IMR-90 (cell line): Measurements from ENCODE around the gene KCNH5. TPM values are rescaled to one million over a fixed set of nuclear protein-coding genes. Genes with fewer than 3 reads are reported as not detected.
A peak's percentile ranks its signal among the peaks of the same experiment; 100 is the strongest.

Source experiments
- ATAC-seq: fragments of 200-7000 bp; cut with Tn5 transposase; 2 replicates; pipeline ENCODE4 v1.9.1; 2020; ENCODE audit warnings: low read depth, mild to moderate bottlenecking, moderate library complexity
- BruUV-seq: library from RNA; stranded (reverse); fragments of 400-500 nt; replicated peaks from 2 replicates; lab custom pipeline; 2021; lab: Mats Ljungman, UMichigan
- CTCF ChIA-PET: fragments of 300-600 bp; formaldehyde crosslinking; extraction: SDS; loops from one replicate; lab custom pipeline; 2021; ENCODE audit warnings: antibody characterized with exemption; lab: Yijun Ruan, JAX
- POLR2A ChIA-PET: fragments of 300-600 bp; sonication (Branson Sonifier 250); formaldehyde crosslinking; loops from one replicate; lab custom pipeline; 2022; ENCODE audit warnings: antibody characterized with exemption; ENCODE audit not compliant: unreplicated experiment; lab: Charles Lee
- DNase-seq: peaks from one replicate; pipeline ENCODE4 v3.0.0; 2013
- H2AFZ ChIP-seq: replicated peaks from 2 replicates; pipeline ENCODE3; 2013; ENCODE audit warnings: low read length, mild to moderate bottlenecking; ENCODE audit not compliant: poor library complexity
- H2AK5ac ChIP-seq: 2 replicates; pipeline ENCODE4 v1.6.1; 2013; ENCODE audit warnings: low read depth, low read length, inconsistent platforms
- H2AK9ac ChIP-seq: replicated peaks from 2 replicates; pipeline ENCODE3; 2013; ENCODE audit warnings: mild to moderate bottlenecking, low read depth, low read length, moderate library complexity; ENCODE audit not compliant: poor library complexity
- H2BK120ac ChIP-seq: 2 replicates; pipeline ENCODE4 v1.6.1; 2013; ENCODE audit warnings: low read depth, low read length, inconsistent platforms
- H2BK15ac ChIP-seq: 3 replicates; pipeline ENCODE4 v1.6.1; 2013; ENCODE audit warnings: low read depth, low read length, inconsistent platforms
- H2BK20ac ChIP-seq: 2 replicates; pipeline ENCODE4 v1.6.1; 2013; ENCODE audit warnings: low read depth, mild to moderate bottlenecking, inconsistent platforms, low read length, moderate library complexity
- H2BK5ac ChIP-seq: 2 replicates; pipeline ENCODE4 v1.6.1; 2013; ENCODE audit warnings: mild to moderate bottlenecking, low read depth, low read length, inconsistent platforms; ENCODE audit not compliant: poor library complexity, severe bottlenecking
- H3K14ac ChIP-seq: replicated peaks from 2 replicates; pipeline ENCODE4 v1.6.1; 2013; ENCODE audit warnings: low read depth, low read length, inconsistent platforms
- H3K18ac ChIP-seq: 2 replicates; pipeline ENCODE4 v1.6.1; 2013; ENCODE audit warnings: low read depth, low read length, control low read depth
- H3K23ac ChIP-seq: 2 replicates; pipeline ENCODE4 v1.6.1; 2013; ENCODE audit warnings: low read depth, low read length, inconsistent platforms
- H3K27ac ChIP-seq: 2 replicates; pipeline ENCODE4 v1.5.1; 2013; ENCODE audit warnings: mild to moderate bottlenecking, control low read depth, low read length; ENCODE audit not compliant: insufficient read depth
- H3K27me3 ChIP-seq: 2 replicates; pipeline ENCODE4 v1.6.1; 2013; ENCODE audit warnings: low read length; ENCODE audit not compliant: control insufficient read depth, insufficient read depth
- H3K36me3 ChIP-seq: 2 replicates; pipeline ENCODE4 v1.6.1; 2013; ENCODE audit warnings: low read length, mixed read lengths; ENCODE audit not compliant: control insufficient read depth, insufficient read depth
- H3K4ac ChIP-seq: 2 replicates; pipeline ENCODE4 v1.6.1; 2013; ENCODE audit warnings: low read depth, low read length, inconsistent platforms
- H3K4me1 ChIP-seq: 2 replicates; pipeline ENCODE4 v1.6.1; 2013; ENCODE audit warnings: low read length, mixed read lengths; ENCODE audit not compliant: control insufficient read depth, insufficient read depth
- H3K4me2 ChIP-seq: 2 replicates; pipeline ENCODE4 v1.6.1; 2013; ENCODE audit warnings: low read depth, mild to moderate bottlenecking, control low read depth, low read length, moderate library complexity
- H3K4me3 ChIP-seq: 2 replicates; pipeline ENCODE4 v1.5.1; 2013; ENCODE audit warnings: low read depth, mild to moderate bottlenecking, control low read depth, low read length, moderate library complexity; ENCODE audit not compliant: insufficient read depth
- H3K56ac ChIP-seq: 2 replicates; pipeline ENCODE4 v1.6.1; 2013; ENCODE audit warnings: low read length, inconsistent platforms; ENCODE audit not compliant: insufficient read depth; ENCODE audit errors: extremely low read depth
- H3K79me1 ChIP-seq, 2 experiments: 2 replicates each; pipeline ENCODE4 v1.6.1; 2013; ENCODE audit warnings: low read length in 2 of 2, inconsistent platforms in 1 of 2, low read depth in 1 of 2
- H3K9ac ChIP-seq: 2 replicates; pipeline ENCODE4 v1.6.1; 2013; ENCODE audit warnings: low read depth, low read length, control low read depth
- H3K9me1 ChIP-seq: 2 replicates; pipeline ENCODE4 v1.6.1; 2013; ENCODE audit warnings: low read length, inconsistent platforms; ENCODE audit not compliant: insufficient read depth
- H3K9me3 ChIP-seq: 2 replicates; pipeline ENCODE4 v1.6.1; 2013; ENCODE audit warnings: low read length; ENCODE audit not compliant: control insufficient read depth, insufficient read depth
- H4K20me1 ChIP-seq: 2 replicates; pipeline ENCODE4 v1.6.1; 2013; ENCODE audit warnings: low read length, inconsistent platforms; ENCODE audit not compliant: insufficient read depth
- H4K5ac ChIP-seq: 2 replicates; pipeline ENCODE4 v1.6.1; 2013; ENCODE audit warnings: mild to moderate bottlenecking, low read depth, low read length, control low read depth
- H4K8ac ChIP-seq, 2 experiments: 2 replicates each; pipeline ENCODE4 v1.6.1; 2013; ENCODE audit warnings: low read depth in 2 of 2, low read length in 2 of 2, control low read depth in 1 of 2, inconsistent platforms in 1 of 2
- H4K91ac ChIP-seq: 2 replicates; pipeline ENCODE4 v1.6.1; 2013; ENCODE audit warnings: low read depth, low read length, inconsistent platforms; ENCODE audit not compliant: insufficient read depth
- ELK1 ChIP-seq: fragments of 150-350 bp; IDR thresholded peaks from 2 replicates; pipeline ENCODE4 v1.6.1; 2016; ENCODE audit warnings: low read depth, mild to moderate bottlenecking, low read length, moderate library complexity, borderline replicate concordance
- MAFK ChIP-seq: IDR thresholded peaks from 2 replicates; pipeline ENCODE4 v1.6.1; 2012; ENCODE audit warnings: low read depth, low read length, improper control_type of control experiment
- POLR2A ChIP-seq: IDR thresholded peaks from 2 replicates; pipeline ENCODE4 v1.6.1; 2012; ENCODE audit warnings: mild to moderate bottlenecking, low read depth, low read length
- WGBS, 2 experiments: methylation state at CpG; one replicate each; pipeline versions ENCODE4 v1.1.5 to v1.1.7; 2013; ENCODE audit warnings: missing lambda C conversion rate in 2 of 2; ENCODE audit not compliant: insufficient read length in 1 of 2; ENCODE audit errors: extremely low coverage in 2 of 2; 5-methylcytosine and 5-hydroxymethylcytosine counted together
- dilution Hi-C: fragments of 300-500 bp; cut with HindIII; formaldehyde crosslinking; loops from one replicate; pipeline ENCODE4 v1.14.3; 2018; ENCODE audit warnings: low sequenced_read_pairs; ENCODE audit not compliant: unreplicated experiment
- in situ Hi-C: fragments of 300-500 bp; cut with MboI; formaldehyde crosslinking; loops from 3 replicates; pipeline ENCODE4 v1.14.3; 2019; ENCODE audit warnings: low sequenced_read_pairs, inconsistent platforms, mixed read lengths
- intact Hi-C: fragments of 100-400 bp; cut with micrococcal nuclease; formaldehyde crosslinking; loops from 2 replicates; pipeline ENCODE4 v1.10.0; 2022
- polyA plus RNA-seq, 3 experiments: library from polyadenylated mRNA; depleted of rRNA; stranded (reverse); fragments of >200 nt; gene quantifications; 2 replicates each; pipeline ENCODE4 v1.2.3, GENCODE V29; 2012; ENCODE audit warnings: low replicate concordance in 1 of 3
- total RNA-seq: library from RNA; depleted of rRNA; stranded (reverse); fragments of >200 nt; gene quantifications from 2 replicates; pipeline ENCODE4 v1.2.3, GENCODE V29; 2012

The KCNH5 gene
- total and polyA plus RNA-seq, 2 of the 4 experiments (the other 2 are of a cell fraction), result under 0.01 to 0.03 TPM

- peak; percentile 44 for TF ChIP-seq MAFK
- no peak for TF ChIP-seq POLR2A
- TF ChIP-seq ELK1, result no peak
- DNase-seq, result no peak
- no peak overlapping the region for H2BK15ac ChIP-seq
- no peaks in the 10 kb centered on the region for H3K36me3 ChIP-seq
- H3K27me3 ChIP-seq, result no peaks in the 10 kb centered on the region; the same call in 1 of the 2 replicates
- no peak overlapping the region for H4K91ac ChIP-seq
- H4K20me1 ChIP-seq, result no peaks in the 10 kb centered on the region
- no peak overlapping the region for H2BK20ac ChIP-seq
- no peak overlapping the region for H3K4me3 ChIP-seq
- no peak overlapping the region for H2BK5ac ChIP-seq
- H2BK120ac ChIP-seq, result no peak overlapping the region
- no peak overlapping the region for H3K23ac ChIP-seq
- H3K9ac ChIP-seq, result no peak overlapping the region
- H3K56ac ChIP-seq, result no peak overlapping the region
- H3K79me1 ChIP-seq, result no peaks in the 10 kb centered on the region
- ChIA-PET POLR2A (no interaction called here), CTCF (no interaction called here)
- in situ Hi-C loops (loop anchor here (10.0 kb wide), 1 partner anchor 845 kb away; no protein-coding TSS in a partner anchor), intact Hi-C loops (no loop called here), dilution Hi-C loops (no loop called here)
- BruUV-seq, result no TSS peak
- H2AK5ac ChIP-seq, result no peak overlapping the region
- WGBS, 2 experiments, result no CpG with 5 or more reads among the region's 1 CpG
- no peaks in the 10 kb centered on the region for H3K9me1 ChIP-seq
- H3K4ac ChIP-seq, result no peak overlapping the region
- no peak for ATAC-seq
- no peak overlapping the region for H3K14ac ChIP-seq
- H3K27ac ChIP-seq, result no peak overlapping the region
- H3K9me3 ChIP-seq, result no peaks in the 10 kb centered on the region
- no peak overlapping the region for H3K4me2 ChIP-seq
- H2AK9ac ChIP-seq, result no peak overlapping the region
- H4K5ac ChIP-seq, result no peak overlapping the region
- H4K8ac ChIP-seq, result no peak overlapping the region
- no peak overlapping the region for H2AFZ ChIP-seq
- H3K4me1 ChIP-seq, result no peaks in the 10 kb centered on the region
- no peak overlapping the region for H3K18ac ChIP-seq
Measured at GRCh38 chr14:63030113-63030512, 15.1 kb downstream of the KCNH5 start.
